ENCODE measurements around the gene ZNF688.

GRCh38 chr16:30535777-30536190 is 35.7 kb downstream of the ZNF688 start:
- no peak for TF ChIP-seq POLR2A (IDR thresholded peaks at IDR 0.05)
- TF ChIP-seq, protein P1, sequence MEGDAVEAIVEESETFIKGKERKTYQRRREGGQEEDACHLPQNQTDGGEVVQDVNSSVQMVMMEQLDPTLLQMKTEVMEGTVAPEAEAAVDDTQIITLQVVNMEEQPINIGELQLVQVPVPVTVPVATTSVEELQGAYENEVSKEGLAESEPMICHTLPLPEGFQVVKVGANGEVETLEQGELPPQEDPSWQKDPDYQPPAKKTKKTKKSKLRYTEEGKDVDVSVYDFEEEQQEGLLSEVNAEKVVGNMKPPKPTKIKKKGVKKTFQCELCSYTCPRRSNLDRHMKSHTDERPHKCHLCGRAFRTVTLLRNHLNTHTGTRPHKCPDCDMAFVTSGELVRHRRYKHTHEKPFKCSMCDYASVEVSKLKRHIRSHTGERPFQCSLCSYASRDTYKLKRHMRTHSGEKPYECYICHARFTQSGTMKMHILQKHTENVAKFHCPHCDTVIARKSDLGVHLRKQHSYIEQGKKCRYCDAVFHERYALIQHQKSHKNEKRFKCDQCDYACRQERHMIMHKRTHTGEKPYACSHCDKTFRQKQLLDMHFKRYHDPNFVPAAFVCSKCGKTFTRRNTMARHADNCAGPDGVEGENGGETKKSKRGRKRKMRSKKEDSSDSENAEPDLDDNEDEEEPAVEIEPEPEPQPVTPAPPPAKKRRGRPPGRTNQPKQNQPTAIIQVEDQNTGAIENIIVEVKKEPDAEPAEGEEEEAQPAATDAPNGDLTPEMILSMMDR (IDR thresholded peaks at IDR 0.05) = no peak
